Hepatocyte (in vitro differentiated cells): Measurements from ENCODE around the gene SORCS2.

ENCODE experiments used
- CTCF ChIP-seq: fragments of 200-600 bp; sonication (generic); IDR thresholded peaks from 2 replicates; pipeline ENCODE4 v1.5.1; 2016; ENCODE audit warnings: antibody characterized with exemption, mild to moderate bottlenecking; ENCODE audit not compliant: poor library complexity
- EZH2 ChIP-seq: fragments of 200-600 bp; sonication (generic); IDR thresholded peaks from 2 replicates; pipeline ENCODE4 v1.6.1; 2016; ENCODE audit warnings: antibody characterized with exemption, mild to moderate bottlenecking, borderline replicate concordance
- EZH2phosphoT487 ChIP-seq: fragments of 200-600 bp; sonication (generic); IDR thresholded peaks from one replicate; pipeline ENCODE4 v1.6.1; 2018; ENCODE audit warnings: antibody characterized with exemption, mild to moderate bottlenecking, low read depth, moderate library complexity; ENCODE audit not compliant: unreplicated experiment, severe bottlenecking

GRCh38 chr4:7360806-7361205 is 168.5 kb downstream of the SORCS2 start:
- no peak for TF ChIP-seq CTCF
- TF ChIP-seq EZH2 = no peak
- TF ChIP-seq EZH2phosphoT487 = no peak
